ENCODE measurements around the gene SIGLECL1. TPM values are rescaled to one million over a fixed set of nuclear protein-coding genes. Genes with fewer than 3 reads are reported as not detected.

SIGLECL1 gene
- total RNA-seq, 6 experiments from 2014 or later = not detected

GRCh38 chr19:51295382-51296126 is 44.7 kb downstream of the SIGLECL1 start:
- Histone ChIP-seq H3K4me1 (no peaks in the 10 kb centered on the region), H3K9me3 (no peaks in the 10 kb centered on the region), H3K36me3 (no peaks in the 10 kb centered on the region), H3K27me3 (no peaks in the 10 kb centered on the region), H3K4me3 (no peak overlapping the region), H3K27ac (no peak overlapping the region)
- DNase-seq (no peak), ATAC-seq (no peak)
- intact Hi-C loops (cut with DNase I) = no loop called here
- 30% methylated on average over 13 of the region's 15 CpGs for WGBS (ENCODE audit: insufficient coverage, low coverage, low lambda C conversion rate, missing lambda C conversion rate)
- TF ChIP-seq POLR2A (IDR thresholded peaks at IDR 0.05) = no peak
- TF ChIP-seq CTCF (IDR thresholded peaks at IDR 0.05) = no peak

- Histone ChIP-seq H3K4me3 (no peak overlapping the region), H3K27ac (no peak overlapping the region), H3K9me3 (no peaks in the 10 kb centered on the region), H3K27me3 (no peaks in the 10 kb centered on the region), H3K4me1 (no peaks in the 10 kb centered on the region), H3K36me3 (no peaks in the 10 kb centered on the region)
- DNase-seq (no peak), ATAC-seq (no peak)
- intact Hi-C loops (cut with DNase I) = no loop called here
- TF ChIP-seq CTCF (IDR thresholded peaks at IDR 0.05) = no peak
- TF ChIP-seq POLR2A (IDR thresholded peaks at IDR 0.05) = no peak
- 7% methylated on average over 6 of the region's 9 CpGs for WGBS (ENCODE audit: insufficient coverage, low coverage, low lambda C conversion rate, missing lambda C conversion rate)
Measured at GRCh38 chr19:51296336-51297093, 45.6 kb downstream of the SIGLECL1 start.

- no peak for ATAC-seq
- Histone ChIP-seq H3K4me3 (no peak overlapping the region), H3K27me3 (no peaks in the 10 kb centered on the region), H3K9me3 (no peaks in the 10 kb centered on the region), H3K36me3 (no peaks in the 10 kb centered on the region), H3K27ac (no peak overlapping the region), H3K4me1 (no peaks in the 10 kb centered on the region)
- TF ChIP-seq POLR2A (IDR thresholded peaks at IDR 0.05) (no peak), CTCF (IDR thresholded peaks at IDR 0.05) (no peak)
- DNase-seq = no peak
- 47% methylated on average over 4 of the region's 5 CpGs for WGBS (ENCODE audit: insufficient coverage, low coverage, low lambda C conversion rate, missing lambda C conversion rate)
- intact Hi-C loops (cut with DNase I) = no loop called here
Measured at GRCh38 chr19:51297406-51297805, 46.5 kb downstream of the SIGLECL1 start.

GRCh38 chr19:51301266-51301665 is 50.4 kb downstream of the SIGLECL1 start:
- ATAC-seq = no peak
- no peaks in the 10 kb centered on the region for H3K4me1 ChIP-seq
- intact Hi-C loops (cut with DNase I) = no loop called here

More at GRCh38 chr19:51301266-51301665, 50.4 kb downstream of the SIGLECL1 start:
- H3K27me3 ChIP-seq = no peaks in the 10 kb centered on the region
- no peak overlapping the region for H3K4me3 ChIP-seq
- no peak for TF ChIP-seq POLR2A (IDR thresholded peaks at IDR 0.05)
- no peak for TF ChIP-seq CTCF (IDR thresholded peaks at IDR 0.05)
- no peak for DNase-seq
- H3K9me3 ChIP-seq = no peaks in the 10 kb centered on the region
- WGBS (ENCODE audit: insufficient coverage, low coverage, low lambda C conversion rate, missing lambda C conversion rate) = 55% methylated on average over 2 of the region's 7 CpGs
- H3K36me3 ChIP-seq = no peaks in the 10 kb centered on the region
- H3K27ac ChIP-seq = no peak overlapping the region
